CD4-positive, alpha-beta T cell (primary cell): Measurements from ENCODE around the gene TRIM72. TPM values are rescaled to one million over a fixed set of nuclear protein-coding genes. Genes with fewer than 3 reads are reported as not detected.
"Not testable (repeated sequence)": the region's sequence is repeated elsewhere in the genome, so short reads cannot be mapped to it uniquely, and the experiment has no call there.

ENCODE experiments used
- ATAC-seq: fragments of 200-7000 bp; cut with Tn5 transposase; one replicate; pipeline ENCODE4 v1.10.0; 2022; ENCODE audit warnings: mild to moderate bottlenecking; ENCODE audit not compliant: poor library complexity
- CTCF ChIA-PET: fragments of 350-600 bp; sonication (Branson Sonifier 250); formaldehyde crosslinking; loops from one replicate; lab custom pipeline; 2021; ENCODE audit warnings: antibody characterized with exemption, inconsistent platforms; lab: Charles Lee
- POLR2A ChIA-PET: fragments of 350-600 bp; sonication (Branson Sonifier 250); formaldehyde crosslinking; loops from one replicate; lab custom pipeline; 2021; ENCODE audit warnings: antibody characterized with exemption, inconsistent platforms; lab: Charles Lee
- DNase-seq, 14 experiments: peaks; one replicate each; pipeline ENCODE4 v3.0.0-alpha.2; 2013 to 2020; ENCODE audit warnings: mixed read lengths in 2 of 14
- H3K27ac ChIP-seq, 2 donors: one replicate each; pipeline versions ENCODE4 v1.5.1 to v1.7.0; 2013; ENCODE audit warnings: low read length in 2 of 2, low read depth in 1 of 2, mild to moderate bottlenecking in 1 of 2
- H3K27me3 ChIP-seq, 2 experiments: 1 replicate in 1 of 2; 2 replicates in 1 of 2; pipeline versions ENCODE4 v1.6.1 to v1.7.0; 2013; ENCODE audit warnings: low read length in 2 of 2, control low read depth in 1 of 2, mild to moderate bottlenecking in 1 of 2, moderate library complexity in 1 of 2; ENCODE audit not compliant: insufficient read depth in 2 of 2, control insufficient read depth in 1 of 2
- H3K36me3 ChIP-seq: one replicate; pipeline ENCODE4 v1.6.1; 2013; ENCODE audit warnings: low read length, control low read depth; ENCODE audit not compliant: insufficient read depth
- H3K4me1 ChIP-seq: one replicate; pipeline ENCODE4 v1.6.1; 2013; ENCODE audit warnings: low read length, control low read depth; ENCODE audit not compliant: insufficient read depth
- H3K4me3 ChIP-seq: one replicate; pipeline ENCODE4 v1.5.1; 2013; ENCODE audit warnings: mild to moderate bottlenecking, low read length, moderate library complexity
- H3K9me3 ChIP-seq, 2 experiments: 1 replicate in 1 of 2; 2 replicates in 1 of 2; pipeline versions ENCODE4 v1.6.1 to v1.7.0; 2013; ENCODE audit warnings: low read length in 2 of 2, mild to moderate bottlenecking in 2 of 2, control low read depth in 1 of 2, moderate library complexity in 1 of 2; ENCODE audit not compliant: control insufficient read depth in 1 of 2, insufficient read depth in 1 of 2
- H3K27ac Mint-ChIP-seq: one replicate; pipeline ENCODE4 v1.8.0; 2020; ENCODE audit warnings: mixed read lengths
- H3K27me3 Mint-ChIP-seq: one replicate; pipeline ENCODE4 v1.8.0; 2021; ENCODE audit warnings: mixed read lengths
- H3K36me3 Mint-ChIP-seq: one replicate; pipeline ENCODE4 v1.8.0; 2021; ENCODE audit warnings: low read depth, mixed read lengths
- H3K4me1 Mint-ChIP-seq: one replicate; pipeline ENCODE4 v1.8.0; 2021; ENCODE audit warnings: low read depth, mixed read lengths
- H3K4me3 Mint-ChIP-seq: one replicate; pipeline ENCODE4 v1.8.0; 2020; ENCODE audit warnings: mild to moderate bottlenecking, mixed read lengths
- H3K9me3 Mint-ChIP-seq: one replicate; pipeline ENCODE4 v1.8.0; 2020; ENCODE audit warnings: mixed read lengths
- intact Hi-C, 2 experiments: fragments of 100-400 bp; cut with DNase I in 1 of 2; cut with micrococcal nuclease in 1 of 2; formaldehyde crosslinking; loops; one replicate each; pipeline versions ENCODE4 v1.15.1 to v1.9.0; 2023 to 2025; cut with DNase I, micrococcal nuclease
- total RNA-seq, 174 experiments: library from RNA in 2 of 174; stranded (reverse) in 2 of 174; gene quantifications; one replicate each; pipeline ENCODE4 v1.2.3 and lab custom pipeline; 2021 to 2026
- TF ChIP-seq, protein P1 (sequence below): fragments of 200-600 bp; IDR thresholded peaks from one replicate; pipeline ENCODE4 v1.8.0; 2022; ENCODE audit warnings: antibody characterized with exemption, mild to moderate bottlenecking

The TRIM72 gene
- total RNA-seq, 2 experiments from 2014 or later = 0.17 TPM; not detected in 1

DNA sequence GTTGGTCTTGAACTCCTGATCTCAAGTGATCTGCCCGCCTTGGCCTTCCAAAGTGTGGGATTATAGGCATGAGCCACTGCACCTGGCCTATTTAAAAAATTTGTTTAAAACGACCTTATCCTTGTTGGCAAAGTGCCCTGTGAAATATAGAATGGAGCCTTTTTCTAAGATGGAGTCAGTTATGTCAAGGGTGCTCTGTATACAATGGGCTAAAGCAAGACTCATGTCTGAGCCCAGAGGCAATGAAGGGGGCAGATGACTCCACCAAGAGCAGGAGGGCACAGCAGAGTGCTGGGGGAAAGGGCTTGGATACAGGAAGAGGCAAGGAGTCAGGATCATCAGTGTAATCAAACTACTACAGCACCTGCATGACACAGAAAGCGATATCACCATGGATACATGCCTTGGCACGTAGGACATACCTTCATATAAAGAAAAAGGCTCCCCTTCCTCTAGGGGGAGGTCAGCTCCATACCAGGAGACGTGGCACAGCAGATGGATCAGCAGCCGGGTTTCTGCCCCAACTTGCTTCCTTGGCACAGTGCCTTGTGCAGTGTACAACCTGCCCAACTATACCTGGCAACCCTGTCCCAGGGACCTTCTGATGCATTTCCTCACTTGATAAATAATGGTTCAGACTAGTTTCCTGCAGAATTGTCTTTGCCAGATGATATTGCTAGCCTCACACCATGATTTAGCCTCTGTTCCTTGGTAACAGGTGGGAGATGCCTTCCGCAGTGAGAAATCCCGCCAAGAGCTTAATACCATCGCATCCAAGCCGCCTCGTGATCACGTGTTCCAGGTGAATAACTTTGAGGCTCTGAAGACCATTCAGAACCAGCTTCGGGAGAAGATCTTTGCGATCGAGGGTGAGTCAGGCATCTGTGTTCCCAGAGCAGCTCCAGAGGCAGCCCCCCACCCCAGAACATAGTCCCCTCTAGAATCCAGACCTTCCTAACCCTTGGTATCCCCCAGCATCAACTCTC, 61.2 kb downstream of the TRIM72 start:
- no peaks in the 10 kb centered on the region for H3K4me1 Mint-ChIP-seq
- CTCF ChIA-PET = no interaction called here

DNA sequence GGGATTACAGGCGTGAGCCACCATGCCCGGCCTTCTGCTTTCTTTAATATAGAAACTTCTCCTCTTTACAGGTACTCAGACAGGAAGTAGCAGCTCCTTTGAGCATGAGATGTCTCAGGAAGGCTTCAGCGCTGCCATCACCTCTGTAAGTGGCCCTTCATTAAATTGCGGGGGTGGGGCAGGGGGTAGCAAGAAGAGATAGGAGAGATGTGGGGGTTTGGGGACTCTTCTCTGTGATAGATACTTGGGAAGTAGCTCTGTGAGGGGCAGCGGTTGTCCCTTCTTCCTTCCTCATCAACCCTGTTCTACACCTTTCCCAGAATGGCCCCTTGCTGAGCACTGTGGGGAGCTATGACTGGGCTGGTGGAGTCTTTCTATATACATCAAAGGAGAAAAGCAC, 62.7 kb downstream of the TRIM72 start:
- Mint-ChIP-seq H3K27ac (no peak overlapping the region), H3K4me3 (no peak overlapping the region), H3K27me3 (peaks cover 10% of the 10 kb centered on the region), H3K9me3 (no peaks in the 10 kb centered on the region), H3K4me1 (no peaks in the 10 kb centered on the region), H3K36me3 (no peaks in the 10 kb centered on the region)
- CTCF ChIA-PET = no interaction called here
- POLR2A ChIA-PET = no interaction called here
- intact Hi-C loops = no loop called here
- no peak overlapping the region for H3K27ac ChIP-seq
- ATAC-seq = no peak
- TF ChIP-seq, protein P1, sequence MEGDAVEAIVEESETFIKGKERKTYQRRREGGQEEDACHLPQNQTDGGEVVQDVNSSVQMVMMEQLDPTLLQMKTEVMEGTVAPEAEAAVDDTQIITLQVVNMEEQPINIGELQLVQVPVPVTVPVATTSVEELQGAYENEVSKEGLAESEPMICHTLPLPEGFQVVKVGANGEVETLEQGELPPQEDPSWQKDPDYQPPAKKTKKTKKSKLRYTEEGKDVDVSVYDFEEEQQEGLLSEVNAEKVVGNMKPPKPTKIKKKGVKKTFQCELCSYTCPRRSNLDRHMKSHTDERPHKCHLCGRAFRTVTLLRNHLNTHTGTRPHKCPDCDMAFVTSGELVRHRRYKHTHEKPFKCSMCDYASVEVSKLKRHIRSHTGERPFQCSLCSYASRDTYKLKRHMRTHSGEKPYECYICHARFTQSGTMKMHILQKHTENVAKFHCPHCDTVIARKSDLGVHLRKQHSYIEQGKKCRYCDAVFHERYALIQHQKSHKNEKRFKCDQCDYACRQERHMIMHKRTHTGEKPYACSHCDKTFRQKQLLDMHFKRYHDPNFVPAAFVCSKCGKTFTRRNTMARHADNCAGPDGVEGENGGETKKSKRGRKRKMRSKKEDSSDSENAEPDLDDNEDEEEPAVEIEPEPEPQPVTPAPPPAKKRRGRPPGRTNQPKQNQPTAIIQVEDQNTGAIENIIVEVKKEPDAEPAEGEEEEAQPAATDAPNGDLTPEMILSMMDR = no peak
- H3K27me3 ChIP-seq = no peaks in the 10 kb centered on the region
- H3K36me3 ChIP-seq = no peaks in the 10 kb centered on the region
- DNase-seq = no peak
- no peak overlapping the region for H3K4me3 ChIP-seq
- no peaks in the 10 kb centered on the region for H3K4me1 ChIP-seq
- no peaks in the 10 kb centered on the region for H3K9me3 ChIP-seq

More for the DNA sequence above, 61.2 kb downstream of the TRIM72 start:
- intact Hi-C loops = no loop called here
- Mint-ChIP-seq H3K27me3 (peaks cover 6% of the 10 kb centered on the region), H3K36me3 (no peaks in the 10 kb centered on the region), H3K27ac (no peak overlapping the region), H3K4me3 (no peak overlapping the region), H3K9me3 (no peaks in the 10 kb centered on the region)
- Histone ChIP-seq H3K27ac (no peak overlapping the region), H3K27me3 (no peaks in the 10 kb centered on the region), H3K9me3 (no peaks in the 10 kb centered on the region), H3K4me3 (no peak overlapping the region), H3K4me1 (no peaks in the 10 kb centered on the region), H3K36me3 (no peaks in the 10 kb centered on the region)
- ATAC-seq (no peak), DNase-seq (no peak)
- POLR2A ChIA-PET = no interaction called here
- TF ChIP-seq, protein P1 = no peak

DNA sequence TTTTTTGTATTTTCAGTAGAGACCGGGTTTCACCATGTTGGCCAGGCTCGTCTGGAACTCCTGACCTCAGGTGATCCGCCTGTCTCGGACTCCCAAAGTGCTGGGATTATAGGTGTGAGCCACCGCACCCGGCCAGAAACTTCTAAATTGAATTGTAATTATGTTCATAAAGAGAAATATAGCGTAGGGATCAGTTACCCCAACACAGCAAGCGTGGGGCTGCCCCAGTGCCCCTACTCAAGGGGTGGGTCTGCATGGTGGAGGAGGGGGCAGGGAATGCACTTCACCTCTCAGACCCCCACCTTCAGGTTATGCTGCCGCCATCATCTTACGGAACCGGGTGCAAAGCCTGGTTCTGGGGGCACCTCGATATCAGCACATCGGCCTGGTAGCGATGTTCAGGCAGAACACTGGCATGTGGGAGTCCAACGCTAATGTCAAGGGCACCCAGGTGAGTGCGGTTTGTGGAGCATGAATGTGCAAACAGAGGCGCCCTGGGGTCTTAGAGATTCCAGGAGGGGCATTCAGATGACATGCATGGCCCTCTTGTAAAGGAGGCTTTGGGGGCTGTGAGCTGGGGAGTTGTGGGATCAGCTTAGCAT, 63.8 kb downstream of the TRIM72 start:
- Mint-ChIP-seq H3K9me3 (no peaks in the 10 kb centered on the region), H3K4me1 (no peaks in the 10 kb centered on the region), H3K27me3 (peaks cover 8% of the 10 kb centered on the region), H3K27ac (no peak overlapping the region), H3K36me3 (no peaks in the 10 kb centered on the region), H3K4me3 (no peak overlapping the region)
- POLR2A ChIA-PET = no interaction called here
- no peaks in the 10 kb centered on the region for H3K4me1 ChIP-seq
- TF ChIP-seq, protein P1 = no peak
- no peaks in the 10 kb centered on the region for H3K27me3 ChIP-seq
- no peaks in the 10 kb centered on the region for H3K36me3 ChIP-seq
- H3K9me3 ChIP-seq = no peaks in the 10 kb centered on the region
- no peak overlapping the region for H3K27ac ChIP-seq
- ATAC-seq (no peak), DNase-seq (no peak)
- CTCF ChIA-PET = no interaction called here
- H3K4me3 ChIP-seq = no peak overlapping the region
- intact Hi-C loops = no loop called here

DNA sequence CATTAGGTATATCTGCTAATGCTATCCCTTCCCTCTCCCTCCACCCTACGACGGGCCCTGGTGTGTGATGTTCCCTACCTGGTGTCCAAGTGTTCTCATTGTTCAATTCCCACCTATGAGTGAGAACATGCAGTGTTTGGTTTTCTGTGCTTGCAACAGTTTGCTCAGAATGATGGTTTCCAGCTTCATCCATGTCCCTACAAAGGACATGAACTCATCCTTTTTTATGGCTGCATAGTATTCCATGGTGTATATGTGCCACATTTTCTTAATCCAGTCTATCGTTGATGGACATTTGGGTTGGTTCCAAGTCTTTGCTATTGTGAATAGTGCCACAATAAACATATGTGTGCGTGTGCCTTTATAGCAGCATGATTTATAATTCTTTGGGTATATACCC, 64.9 kb downstream of the TRIM72 start:
- H3K9me3 ChIP-seq, H3K4me1 Mint-ChIP-seq, H3K36me3 Mint-ChIP-seq, H3K9me3 Mint-ChIP-seq, H3K4me3 Mint-ChIP-seq, ATAC-seq, H3K4me3 ChIP-seq, intact Hi-C loops, H3K27me3 Mint-ChIP-seq, POLR2A ChIA-PET, DNase-seq, H3K27me3 ChIP-seq, H3K4me1 ChIP-seq, H3K36me3 ChIP-seq, H3K27ac Mint-ChIP-seq, H3K27ac ChIP-seq: not testable (repeated sequence)
- CTCF ChIA-PET = interaction anchor here (0.6 kb wide), 1 partner anchor 77 kb away, joined by 3 read pairs; no protein-coding TSS in a partner anchor
